Left cardiac atrium (tissue), 4 donors: ENCODE measurements around the gene TUBB3. TPM values are rescaled to one million over a fixed set of nuclear protein-coding genes. Genes with fewer than 3 reads are reported as not detected.
"Not testable (repeated sequence)": the region's sequence is repeated elsewhere in the genome, so short reads cannot be mapped to it uniquely, and the experiment has no call there.

Experiments
- ATAC-seq, 2 donors: fragments of 200-7000 bp; cut with Tn5 transposase; one replicate each; pipeline ENCODE4 v1.9.1; 2020; ENCODE audit warnings: mild to moderate bottlenecking in 2 of 2, moderate library complexity in 2 of 2
- DNase-seq: peaks from one replicate; pipeline ENCODE4 v3.0.0-alpha.2; 2020
- intact Hi-C, 2 donors: fragments of 100-400 bp; cut with DNase I; formaldehyde crosslinking; loops; one replicate each; pipeline versions ENCODE4 v1.14.1 to v1.15.1; 2022 to 2023
- long read RNA-seq: library from polyadenylated mRNA; unstranded; transcript quantifications from one replicate; pipeline ENCODE4 v2.0.0, GENCODE V29; 2021
- total RNA-seq, 2 donors: library from RNA; stranded (reverse); fragmentation: NEBNext Ultra II Directional; extraction: Animal tissue kit (Norgen Biotek cat#: 25700); gene quantifications; one replicate each; pipeline ENCODE4 v1.2.1, GENCODE V29; 2021
- donor health status: DM: no; HTN: yes; CAD: no.
- donor health status: DM: no; HTN: yes; CAD: no; lungs with severe emphysema.
- donor health status: DM: yes; HTN: yes; CAD: no.
- donor health status: Dilated cardiomyopathy.

Gene TUBB3
- total RNA-seq: 1 to 10 TPM; 3.9 to 8.8 TPM
- long read RNA-seq, transcript TUBB3-201 (4 exons, 1,769 nt): major isoform, 8 of 9 reads
- long read RNA-seq, partial matches to known transcripts: 0 of 9 reads
- long read RNA-seq, other reads (novel, unspliced or antisense): 0 of 9 reads

DNA sequence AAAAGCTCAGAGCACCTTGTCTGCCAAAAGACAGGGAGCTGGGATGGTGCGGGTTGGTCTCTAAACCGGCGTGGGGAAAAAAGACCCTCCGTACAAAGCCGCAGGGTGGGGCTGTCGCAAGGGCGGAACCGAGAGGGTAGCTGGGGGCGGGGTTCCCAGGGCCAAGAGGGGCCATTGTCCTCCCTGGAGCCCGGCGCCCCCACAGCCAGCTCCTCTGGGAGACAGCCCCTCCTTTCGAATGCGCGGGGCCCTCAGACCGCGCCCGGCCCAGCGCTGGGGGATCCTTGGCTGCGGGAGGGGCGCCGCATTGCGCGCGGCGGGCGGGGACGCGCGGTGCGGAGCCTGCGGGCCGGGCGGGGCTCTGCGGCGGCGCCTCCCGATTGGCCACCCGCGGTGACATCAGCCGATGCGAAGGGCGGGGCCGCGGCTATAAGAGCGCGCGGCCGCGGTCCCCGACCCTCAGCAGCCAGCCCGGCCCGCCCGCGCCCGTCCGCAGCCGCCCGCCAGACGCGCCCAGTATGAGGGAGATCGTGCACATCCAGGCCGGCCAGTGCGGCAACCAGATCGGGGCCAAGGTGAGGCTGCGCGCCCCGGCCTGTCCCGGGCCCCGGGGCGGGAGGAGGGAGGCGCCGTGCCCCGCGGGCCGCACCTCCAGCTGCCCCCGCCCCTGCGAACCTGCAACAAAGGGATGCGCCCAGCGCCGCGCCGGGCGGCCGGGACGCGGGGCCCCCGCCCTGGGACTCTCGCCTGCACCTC lies at the start of gene TUBB3:
Gene TUBB3 (plus strand): TSS at position 459 of the 756 bp plus-strand sequence. CDS start 60 bp downstream, at position 519.
- peak; percentile 88 for DNase-seq
- peak; percentile 53 to 61 for ATAC-seq
- intact Hi-C loops: no loop called here

DNA sequence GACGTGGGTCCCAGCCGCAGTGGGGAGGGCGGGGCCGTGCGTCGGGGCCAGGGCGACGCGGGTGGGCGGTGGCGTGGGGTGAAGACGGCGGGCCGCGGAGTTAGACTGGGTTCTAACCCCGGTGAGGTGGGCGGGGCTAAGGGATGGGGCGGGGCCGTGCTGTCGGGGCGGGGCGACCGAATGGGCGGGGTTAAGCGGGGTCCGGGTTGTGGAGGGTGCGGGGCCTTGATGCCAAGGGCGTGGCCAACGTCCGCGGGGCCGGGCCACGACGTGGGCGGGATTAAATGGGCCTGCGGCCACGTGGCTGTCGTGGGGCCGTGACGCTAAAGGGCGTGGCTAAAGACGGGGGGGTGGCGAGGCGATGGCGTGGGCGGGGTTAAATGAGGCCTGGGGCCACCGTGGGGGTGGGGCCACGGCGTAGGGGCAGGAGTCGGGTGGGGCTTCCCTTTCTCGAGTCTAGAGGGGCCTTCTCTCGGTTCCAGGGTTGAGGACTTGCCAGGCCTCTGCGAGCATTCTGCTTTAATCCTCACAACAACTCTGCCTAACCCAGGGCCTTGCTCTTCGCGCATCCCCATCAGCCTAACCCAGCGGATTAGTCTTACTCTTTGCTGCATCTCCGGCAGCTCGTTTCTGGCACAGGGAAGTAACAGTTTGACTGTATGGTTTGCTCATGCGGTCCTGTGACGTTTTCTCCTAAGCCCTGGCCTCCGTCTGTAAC lies 49.0 kb upstream of the TUBB3 start:
- peak; percentile 91 to 94 for ATAC-seq
- intact Hi-C loops: no loop called here
- DNase-seq: peak; percentile 96

DNA sequence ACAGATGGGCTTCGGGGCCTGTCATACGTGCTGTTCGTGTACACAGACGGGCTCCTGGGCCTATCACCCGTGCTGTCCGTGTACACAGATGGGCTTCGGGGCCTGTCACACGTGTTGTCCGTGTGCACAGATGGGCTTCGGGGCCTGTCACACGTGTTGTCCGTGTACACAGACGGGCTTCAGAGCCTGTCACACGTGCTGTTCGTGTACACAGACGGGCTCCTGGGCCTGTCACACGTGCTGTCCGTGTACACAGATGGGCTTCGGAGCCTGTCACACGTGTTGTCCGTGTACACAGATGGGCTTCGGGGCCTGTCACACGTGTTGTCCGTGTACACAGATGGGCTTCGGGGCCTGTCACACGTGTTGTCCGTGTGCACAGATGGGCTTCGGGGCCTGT lies 44.0 kb upstream of the TUBB3 start:
- DNase-seq, intact Hi-C loops, ATAC-seq: not testable (repeated sequence)

DNA sequence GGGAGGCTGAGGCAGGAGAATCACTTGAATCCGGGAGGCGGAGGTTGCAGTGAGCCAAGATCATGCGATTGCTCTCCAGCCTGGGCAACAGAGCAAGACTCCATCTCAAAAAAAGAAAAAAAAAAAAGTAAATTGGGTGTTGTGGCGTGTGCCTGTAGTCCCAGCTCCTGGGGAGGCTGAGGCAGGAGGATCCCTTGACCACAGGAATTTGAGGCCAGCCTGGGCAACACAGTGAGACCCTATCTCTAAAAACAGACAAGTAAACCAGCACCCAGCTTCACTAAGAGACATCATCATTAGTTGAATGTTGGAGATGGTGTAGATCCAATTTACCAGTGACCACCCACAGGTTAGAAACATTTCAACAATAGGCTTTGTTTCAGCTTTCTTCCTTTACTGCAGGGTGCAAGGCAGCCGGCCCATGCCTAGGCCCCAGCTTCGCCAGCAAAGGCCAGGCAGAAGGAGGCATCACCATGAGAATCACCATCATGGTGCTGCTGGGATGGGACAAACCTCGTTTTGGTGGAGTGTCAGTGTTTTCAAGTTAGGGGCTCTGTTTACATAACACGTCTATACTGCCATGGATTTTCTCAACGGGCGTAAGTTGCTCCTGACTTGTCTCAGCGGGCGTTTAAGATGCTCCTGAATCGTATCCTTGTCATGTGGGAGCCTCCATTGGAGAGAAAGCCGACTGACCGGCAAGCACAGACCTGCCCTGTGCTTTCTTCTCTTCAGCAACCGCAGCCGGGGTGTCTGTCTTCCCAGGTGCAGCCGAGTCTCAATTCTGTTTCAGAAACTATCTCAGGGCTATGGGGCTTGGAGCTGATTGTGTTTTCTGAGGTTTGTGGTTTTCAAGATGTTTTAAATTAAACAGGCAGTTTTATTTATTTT lies 42.4 kb upstream of the TUBB3 start:
- DNase-seq: no peak
- no peak for ATAC-seq
- intact Hi-C loops: no loop called here

DNA sequence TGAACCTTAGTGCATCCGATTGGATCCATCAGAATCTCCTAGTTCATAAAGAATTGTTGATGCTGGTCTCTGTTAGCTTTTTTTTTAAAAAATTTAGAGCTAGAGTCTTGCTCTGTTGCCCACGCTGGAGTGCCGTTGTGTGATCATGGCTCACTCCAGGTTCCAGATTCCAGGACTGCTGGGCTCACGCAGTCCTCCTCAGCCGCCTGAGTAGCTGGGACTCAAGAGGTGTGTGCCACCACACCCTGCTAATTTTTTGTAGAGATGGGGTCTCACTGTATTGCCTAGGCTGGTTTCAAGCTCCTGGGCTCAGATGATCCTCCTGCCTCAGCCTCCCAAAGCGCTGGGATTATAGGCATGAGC lies 41.8 kb upstream of the TUBB3 start:
- intact Hi-C loops: no loop called here
- ATAC-seq (no peak), DNase-seq (no peak)

DNA sequence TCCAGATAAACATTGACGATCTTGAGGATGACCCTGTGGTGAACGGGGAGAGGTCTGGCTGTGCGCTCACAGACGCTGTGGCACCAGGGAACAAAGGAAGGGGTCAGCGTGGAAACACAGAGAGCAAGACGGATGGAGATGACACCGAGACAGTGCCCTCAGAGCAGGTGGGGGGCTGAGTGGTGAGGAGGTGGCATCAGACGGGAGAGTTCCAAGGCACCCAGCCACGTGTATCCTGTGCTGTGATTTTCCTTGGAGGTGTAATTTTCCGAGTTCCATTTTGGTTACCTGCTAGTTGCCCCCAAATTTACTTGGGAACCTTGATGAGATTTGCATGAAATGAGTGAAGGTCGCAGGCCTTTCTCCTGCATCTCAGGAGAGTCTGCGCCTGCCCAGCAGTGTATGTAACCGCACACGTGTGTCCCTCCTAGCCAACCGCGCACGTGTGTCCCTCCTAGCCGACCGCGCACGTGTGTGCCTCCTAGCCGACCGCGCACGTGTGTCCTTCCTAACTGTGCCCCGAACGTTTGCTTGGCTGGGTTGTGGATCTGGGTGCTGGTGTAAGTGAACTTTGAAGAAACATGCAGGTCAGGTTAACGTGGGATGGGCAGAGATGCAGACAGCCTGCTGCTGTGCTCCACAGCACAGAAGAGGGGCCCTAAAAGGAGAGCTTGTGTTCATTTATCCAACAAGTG lies 39.6 kb upstream of the TUBB3 start:
- intact Hi-C loops: no loop called here
- DNase-seq (no peak), ATAC-seq (no peak)

DNA sequence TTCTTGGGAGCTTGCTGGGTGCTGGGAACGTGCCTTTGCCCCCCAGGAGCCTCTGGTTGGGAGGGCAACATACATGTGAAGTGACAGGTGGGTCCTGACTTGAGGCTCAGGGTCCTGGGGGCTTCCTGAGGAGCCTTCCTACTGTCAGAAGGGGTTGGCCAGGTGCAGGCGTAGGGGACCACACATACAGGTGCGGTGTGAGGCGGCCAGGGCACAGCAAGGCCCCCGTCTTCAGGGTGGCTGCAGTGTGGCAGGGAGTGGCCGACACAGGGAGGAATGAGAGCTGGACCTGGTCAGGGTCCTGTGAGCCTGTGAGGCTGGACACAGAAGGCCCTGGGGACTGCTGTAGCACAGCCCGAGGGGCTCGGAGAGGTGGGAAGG lies 39.1 kb upstream of the TUBB3 start:
- intact Hi-C loops: no loop called here
- peak in 1 of 2 donors; percentile 15 for ATAC-seq
- no peak for DNase-seq

DNA sequence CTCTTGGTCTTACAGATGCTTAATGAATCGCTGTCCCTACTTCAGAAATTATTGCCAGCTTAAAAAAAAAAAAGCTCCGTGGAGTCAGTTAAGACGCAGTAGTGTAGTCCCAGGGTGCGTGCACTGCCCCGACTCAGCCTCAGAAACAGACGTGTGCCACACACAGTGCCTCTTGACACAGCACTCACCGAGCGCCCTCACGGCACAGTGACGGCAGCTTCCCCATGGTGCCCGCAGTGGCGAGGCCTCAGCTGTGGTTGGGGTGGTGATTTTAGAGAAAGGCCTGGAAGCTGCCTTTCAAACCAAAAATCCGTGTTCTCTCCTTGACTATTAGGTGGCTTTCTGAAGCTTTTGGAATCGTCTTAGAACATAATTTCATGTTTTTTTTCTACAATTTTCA lies 35.9 kb upstream of the TUBB3 start:
- no peak for ATAC-seq
- DNase-seq: no peak
- intact Hi-C loops: no loop called here

DNA sequence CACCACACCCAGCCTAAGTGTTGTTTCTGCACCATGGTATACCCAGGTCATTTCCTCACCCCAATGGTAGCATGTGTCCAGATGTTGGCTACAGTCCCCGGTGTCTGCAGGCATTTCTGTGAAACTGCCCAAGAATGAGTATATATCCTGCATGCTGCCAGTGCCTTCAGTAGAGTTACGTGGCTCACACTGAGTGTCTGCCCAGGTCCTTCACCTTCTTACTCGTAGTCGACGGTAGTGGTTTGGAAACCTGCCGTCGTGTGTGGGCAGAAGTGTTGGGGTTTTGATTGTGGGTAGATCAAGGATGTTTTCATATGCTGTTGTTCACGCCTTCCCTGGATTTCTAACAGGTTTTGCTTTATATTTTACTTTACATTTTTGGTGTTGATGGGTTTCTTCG lies 32.9 kb upstream of the TUBB3 start:
- DNase-seq (no peak), ATAC-seq (no peak)
- intact Hi-C loops: no loop called here

DNA sequence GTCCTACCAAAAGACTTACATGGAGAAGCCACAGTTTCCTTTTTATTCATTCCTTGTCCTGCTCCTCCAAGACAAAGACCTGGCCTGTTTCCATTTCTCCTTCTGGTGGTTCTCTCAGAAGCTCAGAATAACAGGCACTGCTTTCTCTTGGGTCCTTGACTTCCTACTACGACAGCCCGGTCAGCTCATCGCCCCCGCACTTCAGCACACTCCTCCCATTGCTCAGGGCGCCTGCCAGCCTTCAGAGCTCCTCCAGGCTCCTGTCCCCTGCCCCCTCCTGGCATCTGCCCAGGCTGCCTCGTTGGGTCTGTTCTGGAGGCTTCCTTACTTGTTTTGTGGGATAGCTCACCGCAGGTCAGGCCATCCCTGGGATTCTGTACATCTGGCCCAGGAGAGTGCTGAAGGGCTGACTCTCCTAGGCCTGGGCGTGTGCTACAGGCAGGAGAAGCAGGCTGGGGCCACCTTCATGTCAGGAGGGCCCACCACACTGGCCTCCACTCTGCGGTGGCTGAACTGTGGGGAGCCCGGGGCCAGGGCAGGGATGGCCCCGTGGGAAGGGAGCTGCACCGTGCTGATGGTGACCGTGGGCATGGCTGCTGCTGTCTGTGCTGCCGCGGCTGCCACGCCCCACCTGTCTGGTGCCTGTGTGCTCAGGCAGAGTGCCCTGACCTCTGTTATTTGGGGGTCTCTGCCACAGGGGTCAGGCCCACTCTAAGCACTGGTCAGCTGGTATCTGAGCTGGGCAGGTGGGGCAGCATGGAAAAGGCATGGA lies 32.1 kb upstream of the TUBB3 start:
- DNase-seq (no peak), ATAC-seq (peak in 1 of 2 donors; percentile 40)
- intact Hi-C loops: no loop called here

DNA sequence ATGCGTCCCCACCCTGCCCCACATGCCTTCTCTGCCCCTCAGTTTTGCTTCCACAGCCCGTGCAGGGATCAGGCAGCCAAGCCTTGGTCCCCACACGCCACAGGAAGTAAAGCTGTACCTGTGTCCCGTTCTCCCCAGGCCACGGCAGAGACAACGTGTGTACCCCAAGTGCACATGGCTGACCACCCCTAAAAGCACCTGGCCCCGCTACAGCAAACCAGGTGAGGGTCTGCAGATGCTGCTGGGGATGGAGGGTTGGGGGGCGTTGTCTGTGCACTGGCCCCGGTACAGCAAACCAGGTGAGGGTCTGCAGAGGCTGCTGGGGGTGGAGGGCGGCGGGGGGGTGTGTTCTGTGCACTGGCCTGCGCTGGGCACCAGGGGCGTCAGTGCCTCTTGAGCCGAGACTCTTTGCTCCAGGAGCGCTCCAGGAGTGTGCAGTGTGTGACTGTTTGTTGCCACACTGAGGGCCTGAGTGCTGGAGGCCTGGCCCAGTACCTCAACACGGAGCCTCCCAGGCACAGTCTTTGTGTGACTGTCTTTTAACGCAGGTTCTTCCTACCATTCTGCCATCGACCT lies 31.0 kb upstream of the TUBB3 start:
- ATAC-seq (peak in 1 of 2 donors; percentile 9), DNase-seq (no peak)
- intact Hi-C loops: no loop called here

DNA sequence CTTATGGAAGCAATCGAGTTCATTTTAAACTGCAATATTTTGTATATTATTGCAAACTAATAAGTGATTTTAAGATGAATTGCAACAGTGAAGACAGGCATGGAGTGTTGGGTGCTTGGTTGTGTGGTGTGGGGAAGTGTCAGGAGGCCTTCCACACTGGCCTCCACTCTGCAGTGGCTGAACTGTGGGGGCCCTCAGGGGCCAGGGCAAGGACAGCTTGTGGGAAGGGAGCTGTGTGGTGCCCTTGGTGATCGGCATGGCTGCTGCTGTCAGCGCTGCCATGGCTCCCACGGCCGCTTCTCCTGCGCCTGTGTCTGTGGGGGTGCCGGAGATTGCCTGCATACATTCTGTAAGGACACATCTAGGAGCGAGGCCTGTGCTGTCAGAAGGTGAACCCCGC lies 30.5 kb upstream of the TUBB3 start:
- no peak for ATAC-seq
- DNase-seq: no peak
- intact Hi-C loops: no loop called here

DNA sequence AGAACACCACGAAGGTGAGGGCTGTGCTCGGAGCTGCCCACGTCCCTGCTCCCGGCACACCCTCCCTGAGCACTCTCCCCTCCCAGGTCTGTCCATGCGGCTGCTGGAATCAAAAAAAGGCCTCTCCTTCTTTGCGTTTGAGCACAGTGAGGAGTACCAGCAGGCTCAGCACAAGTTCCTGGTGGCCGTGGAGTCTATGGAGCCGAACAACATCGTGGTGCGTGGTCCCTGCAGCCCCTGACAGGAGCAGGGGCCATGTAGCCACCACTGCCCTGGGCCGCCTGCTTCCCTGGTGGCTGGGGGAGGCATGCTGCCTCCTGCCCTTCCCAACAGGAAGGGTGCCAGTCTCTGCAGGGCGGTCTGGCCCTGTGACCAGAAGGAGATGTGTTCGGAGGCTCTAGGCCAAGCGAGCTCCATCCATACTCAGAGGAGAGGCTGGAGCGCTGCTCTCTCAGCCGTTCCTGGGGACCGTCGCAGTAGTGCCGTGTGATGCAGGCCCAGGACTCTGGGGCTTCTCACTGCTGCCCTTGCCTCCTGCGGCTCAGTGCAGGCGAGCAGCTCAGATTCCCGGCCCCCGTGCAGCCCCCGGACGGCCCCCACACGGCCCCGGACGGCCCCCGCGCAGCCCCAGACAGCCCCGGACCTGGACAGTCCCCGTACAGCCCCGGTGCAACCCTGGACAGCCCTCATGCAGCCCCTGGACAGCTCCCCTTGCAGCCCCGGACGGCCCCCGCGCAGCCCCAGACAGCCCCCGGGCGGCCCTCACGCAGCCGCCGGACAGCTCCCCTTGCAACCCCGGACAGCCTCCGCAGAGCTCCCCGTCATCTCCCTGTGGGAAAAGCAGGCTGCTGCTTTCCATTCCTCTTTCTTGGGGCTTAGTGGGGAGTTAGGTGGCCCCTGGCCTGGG lies 29.2 kb upstream of the TUBB3 start:
- no peak for DNase-seq
- ATAC-seq: peak in 1 of 2 donors; percentile 6
- intact Hi-C loops: no loop called here

DNA sequence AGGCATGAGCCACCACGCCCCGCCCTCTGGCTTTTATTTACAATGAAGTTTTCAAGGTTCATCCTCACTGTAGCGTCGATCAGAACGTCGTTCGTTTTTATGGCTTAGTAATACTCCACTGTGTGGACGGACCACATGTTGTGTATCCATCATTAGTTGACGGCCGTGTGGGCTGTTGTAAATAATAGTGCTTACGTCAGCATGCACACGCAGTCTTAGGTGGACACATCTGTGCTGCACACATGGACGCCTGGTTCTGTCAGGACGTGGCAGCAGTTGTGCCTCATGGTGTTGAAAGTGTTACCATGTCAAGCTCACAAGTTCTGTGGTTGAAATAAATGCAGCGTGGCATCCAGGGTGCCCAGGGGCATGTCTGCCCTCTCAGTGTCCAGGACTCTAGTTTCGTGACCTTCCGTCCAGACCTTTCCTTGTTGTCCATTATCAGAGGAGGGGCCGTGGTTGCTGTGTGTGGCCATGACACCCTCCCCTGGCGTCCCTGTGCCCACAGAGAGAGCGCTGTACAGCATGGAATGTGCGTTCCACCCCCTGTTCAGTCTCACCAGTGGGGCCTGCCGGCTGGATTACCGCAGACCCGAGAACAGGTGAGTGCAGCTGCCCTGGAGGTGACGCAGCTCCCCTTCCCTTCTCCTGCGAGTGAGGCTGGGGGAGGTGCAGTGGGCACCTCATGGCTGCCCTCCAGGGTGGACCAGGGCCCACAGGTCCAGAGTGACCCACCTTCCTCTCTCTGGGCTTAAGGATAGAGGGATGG lies 27.5 kb upstream of the TUBB3 start:
- intact Hi-C loops: no loop called here
- DNase-seq: no peak
- no peak for ATAC-seq

DNA sequence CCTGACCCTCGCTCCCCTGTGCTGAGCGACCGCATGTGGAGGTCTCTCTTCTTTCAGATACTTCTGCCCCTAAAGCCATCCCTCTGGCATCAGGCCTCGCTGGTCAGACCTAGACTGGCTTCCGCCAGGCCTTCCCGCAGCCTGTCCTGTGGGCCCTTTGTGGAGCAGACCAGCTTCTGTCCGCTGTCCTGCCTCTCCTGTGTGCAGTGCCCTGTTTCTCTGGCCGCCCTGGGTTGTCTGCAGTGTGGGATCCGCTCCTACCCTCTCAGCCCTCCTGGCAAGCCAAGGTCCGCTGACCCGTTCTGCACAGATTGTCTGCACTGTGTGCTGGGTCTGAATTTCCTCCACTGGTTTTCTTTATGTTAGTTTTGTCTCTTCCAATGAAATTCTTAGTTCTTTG lies 25.9 kb upstream of the TUBB3 start:
- DNase-seq (no peak), ATAC-seq (no peak)
- intact Hi-C loops: no loop called here
